Stimulated activated CD4-positive, alpha-beta T cell treated with anti-CD3 and anti-CD28 coated beads, Interleukin-4, amount 100 ng/mL, for 24 hours (primary cell): ENCODE results near the gene PGAM5.
"Not testable (repeated sequence)": the region's sequence is repeated elsewhere in the genome, so short reads cannot be mapped to it uniquely, and the experiment has no call there.

Source experiments
- DNase-seq: peaks from one replicate; pipeline ENCODE4 v3.0.0-alpha.2; 2020

Gene PGAM5

GRCh38 chr12:132690112-132690511, 20.5 kb upstream of the PGAM5 start:
- no peak for DNase-seq

DNA sequence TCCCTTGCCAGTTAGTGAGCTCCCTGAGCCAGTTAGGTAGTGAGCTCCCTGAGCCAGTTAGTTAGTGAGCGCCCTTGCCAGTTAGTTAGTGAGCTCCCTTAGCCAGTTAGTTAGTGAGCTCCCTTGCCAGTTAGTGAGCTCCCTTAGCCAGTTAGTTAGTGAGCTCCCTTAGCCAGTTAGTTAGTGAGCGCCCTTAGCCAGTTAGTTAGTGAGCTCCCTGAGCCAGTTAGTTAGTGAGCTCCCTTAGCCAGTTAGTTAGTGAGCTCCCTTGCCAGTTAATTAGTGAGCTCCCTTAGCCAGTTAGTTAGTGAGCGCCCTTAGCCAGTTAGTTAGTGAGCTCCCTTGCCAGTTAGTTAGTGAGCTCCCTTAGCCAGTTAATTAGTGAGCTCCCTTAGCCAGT, 18.6 kb upstream of the PGAM5 start:
- not testable (repeated sequence) for DNase-seq

- DNase-seq = not testable (repeated sequence)
Observed at GRCh38 chr12:132694888-132695287, 15.8 kb upstream of the PGAM5 start.

DNA sequence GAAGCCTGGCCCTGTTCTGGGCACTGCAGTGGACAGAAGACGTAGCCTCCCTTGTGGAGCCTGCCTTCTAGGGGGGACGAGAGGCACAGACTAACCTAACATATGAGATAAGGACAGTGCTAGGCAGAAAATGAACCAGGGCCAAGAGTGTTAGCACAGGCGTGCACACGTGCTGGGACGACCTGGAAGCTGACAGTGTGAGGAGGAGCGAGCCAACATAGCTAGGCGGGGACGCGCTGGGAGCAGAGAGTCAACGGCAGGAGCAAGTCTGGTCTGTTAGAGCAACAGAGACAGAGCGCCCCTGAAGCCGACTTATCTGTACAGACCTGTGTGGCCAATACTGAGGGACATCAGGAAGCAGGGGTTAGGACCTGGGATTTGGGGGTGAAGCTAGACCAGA, 15.2 kb upstream of the PGAM5 start:
- DNase-seq = no peak

GRCh38 chr12:132698341-132698740, 12.3 kb upstream of the PGAM5 start:
- no peak for DNase-seq

- no peak for DNase-seq
Observed at GRCh38 chr12:132700212-132700822, 10.3 kb upstream of the PGAM5 start.

DNA sequence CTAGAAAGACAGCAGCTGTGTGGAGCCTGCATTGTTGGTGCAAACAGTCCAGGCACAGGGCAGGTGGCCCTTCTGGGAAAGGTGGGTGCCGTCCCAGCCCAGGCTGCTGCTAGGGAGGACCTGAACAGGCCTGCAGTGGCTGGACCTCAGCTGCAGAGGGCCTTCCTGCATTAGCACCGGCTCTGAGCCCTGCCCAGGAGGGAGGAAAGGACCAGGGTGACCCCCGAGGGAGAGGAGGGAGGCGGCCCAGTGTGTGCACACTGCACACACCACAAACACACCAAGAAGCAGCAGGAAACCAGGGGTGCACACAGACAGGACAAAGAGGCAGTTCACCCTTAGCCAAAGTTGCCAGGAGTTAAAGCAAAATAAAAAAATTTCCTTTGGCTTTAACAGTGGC, 8.0 kb upstream of the PGAM5 start:
- no peak for DNase-seq

GRCh38 chr12:132703641-132704040, 7.0 kb upstream of the PGAM5 start:
- no peak for DNase-seq

GRCh38 chr12:132707241-132707640, 3.4 kb upstream of the PGAM5 start:
- no peak for DNase-seq

DNA sequence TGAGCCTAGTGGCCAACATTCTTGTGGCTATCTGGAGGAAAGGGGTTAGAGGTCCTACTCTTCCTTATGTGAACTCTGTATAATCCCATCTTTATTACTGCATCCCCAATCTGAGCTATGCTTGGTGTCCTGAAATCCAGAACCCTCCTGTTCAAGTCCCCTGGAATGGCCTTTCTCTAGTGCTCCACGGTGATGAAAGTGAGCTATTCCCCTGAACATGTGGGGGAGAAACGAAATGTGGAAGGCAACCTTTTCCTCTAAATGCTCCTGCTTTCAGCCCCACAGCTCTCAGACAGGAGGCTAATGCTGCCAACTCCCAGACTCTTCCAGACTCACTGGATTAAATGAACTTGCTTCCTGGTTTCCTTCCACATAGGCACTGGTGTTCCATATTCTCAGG, 2.5 kb upstream of the PGAM5 start:
- no peak for DNase-seq

GRCh38 chr12:132710043-132710404, 618 bp upstream of the PGAM5 start:
- DNase-seq = no peak

DNA sequence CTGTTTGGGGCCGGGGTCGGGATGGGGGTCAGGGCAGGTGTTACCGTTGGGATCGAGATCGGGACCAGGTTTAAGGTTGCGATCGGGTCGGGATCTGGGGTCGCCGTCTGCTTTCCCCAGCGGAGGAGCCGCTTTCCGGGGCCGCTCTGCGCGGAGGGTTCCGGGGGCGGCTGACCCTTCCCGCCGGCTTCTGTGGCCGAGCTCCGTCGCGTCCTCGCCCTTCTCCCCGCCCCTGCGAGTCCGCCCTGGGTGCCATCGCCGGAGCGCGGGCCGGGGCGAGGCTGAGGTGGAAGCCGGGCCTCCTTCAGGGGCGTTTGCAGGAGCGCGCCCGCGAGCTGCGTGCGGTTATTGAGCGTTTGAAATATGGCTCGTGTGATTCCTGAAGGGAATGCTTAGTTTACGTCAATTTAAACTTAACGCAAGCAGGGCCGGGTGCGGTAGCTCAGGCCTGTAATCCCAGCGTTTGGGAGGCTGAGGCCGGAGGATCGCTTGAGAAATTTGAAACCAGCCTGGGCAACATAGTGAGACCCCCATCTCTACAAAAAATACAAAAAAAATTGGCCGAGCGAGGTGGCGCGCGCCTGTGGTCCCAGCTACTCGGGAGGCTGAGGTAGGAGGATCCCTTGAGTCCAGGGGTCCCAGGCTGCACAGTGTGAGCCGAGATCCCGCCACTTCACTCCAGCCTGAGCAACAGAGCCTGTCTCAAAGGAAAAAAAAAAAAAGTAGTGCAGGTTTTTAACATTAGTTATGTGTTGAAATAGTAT, 620 bp downstream of the PGAM5 start:
- peak; percentile 30 for DNase-seq

DNA sequence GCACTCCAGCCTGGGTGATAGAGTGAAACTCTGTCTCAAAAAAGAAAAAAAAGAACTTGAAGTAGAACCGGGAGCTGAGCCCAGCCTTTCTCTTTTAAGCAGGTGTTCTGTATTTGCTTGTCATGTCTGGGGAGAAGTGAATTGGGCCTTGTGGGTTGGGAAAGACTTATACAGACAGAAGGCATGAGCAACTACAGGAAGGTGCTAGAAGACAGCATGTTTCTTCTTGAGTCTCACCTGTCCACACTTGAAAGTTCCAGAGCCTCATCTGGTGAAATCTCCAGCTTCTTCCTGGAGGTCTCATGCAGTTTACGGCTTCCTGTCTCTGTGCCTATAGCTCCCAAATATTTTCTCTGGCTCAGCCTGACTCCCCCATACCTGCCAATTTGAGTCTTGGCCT, 2.5 kb downstream of the PGAM5 start:
- no peak for DNase-seq

GRCh38 chr12:132715874-132716273, 5.2 kb downstream of the PGAM5 start:
- no peak for DNase-seq

DNA sequence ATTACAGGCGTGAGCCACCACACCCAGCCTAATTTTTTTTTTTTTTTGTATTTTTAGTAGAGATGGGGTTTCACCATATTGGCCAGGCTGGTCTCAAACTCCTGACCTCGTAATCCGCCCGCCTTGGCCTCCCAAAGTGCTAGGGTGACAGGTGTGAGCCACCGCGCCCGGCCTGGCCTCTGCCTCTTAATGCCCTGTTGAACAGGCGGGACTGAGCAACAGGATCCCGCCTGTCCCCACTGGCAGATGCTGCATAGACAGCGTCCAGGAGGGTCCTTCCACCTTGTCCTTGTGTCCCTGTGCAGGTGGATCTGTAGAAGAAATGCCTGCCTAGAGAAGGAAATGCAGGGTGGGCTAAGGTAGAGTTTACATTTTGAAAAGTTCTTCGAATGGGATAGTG, 5.7 kb downstream of the PGAM5 start:
- DNase-seq = no peak

DNA sequence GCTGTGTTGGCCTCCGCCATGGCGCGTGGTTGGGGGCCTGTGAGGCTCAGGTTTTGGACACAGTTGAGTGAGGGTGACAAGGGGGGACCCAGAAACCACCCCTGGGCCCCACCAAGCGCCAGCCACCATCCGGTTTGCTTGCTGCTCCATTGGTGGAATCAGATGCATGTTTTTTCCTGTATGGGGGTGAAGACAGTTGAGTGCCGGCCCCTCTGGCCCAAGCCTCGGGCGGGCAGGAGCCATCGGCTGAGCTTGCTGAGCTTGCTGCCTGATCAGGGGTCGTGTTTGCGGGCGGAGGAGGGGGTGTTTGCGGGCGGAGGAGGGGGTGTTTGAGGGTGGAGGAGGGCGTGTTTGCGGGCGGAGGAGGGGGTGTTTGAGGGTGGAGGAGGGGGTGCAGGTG, 6.4 kb downstream of the PGAM5 start:
- no peak for DNase-seq

- DNase-seq = no peak
Observed at GRCh38 chr12:132717531-132718387, 7.1 kb downstream of the PGAM5 start.

DNA sequence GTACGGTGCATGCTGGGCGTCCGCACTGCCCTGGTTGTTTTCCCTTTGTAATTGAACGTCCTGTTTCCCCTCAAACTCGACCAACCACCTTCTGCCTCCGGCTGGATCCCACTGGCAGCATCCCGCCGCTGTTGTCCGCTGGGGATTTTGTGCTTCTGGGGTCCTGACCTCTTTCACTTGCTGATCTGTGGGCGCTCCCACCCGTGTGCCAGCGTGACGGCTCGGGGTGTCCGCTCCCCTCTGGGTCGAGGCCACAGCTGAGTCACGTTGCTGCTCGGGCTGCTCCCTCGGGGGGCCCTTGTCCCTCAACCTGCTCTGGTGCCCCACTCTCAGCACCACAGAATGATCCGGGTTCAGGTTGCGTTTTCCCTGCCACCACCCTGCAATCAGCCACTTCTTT, 8.0 kb downstream of the PGAM5 start:
- no peak for DNase-seq

- no peak for DNase-seq
Observed at GRCh38 chr12:132719141-132719953, 8.7 kb downstream of the PGAM5 start.

DNA sequence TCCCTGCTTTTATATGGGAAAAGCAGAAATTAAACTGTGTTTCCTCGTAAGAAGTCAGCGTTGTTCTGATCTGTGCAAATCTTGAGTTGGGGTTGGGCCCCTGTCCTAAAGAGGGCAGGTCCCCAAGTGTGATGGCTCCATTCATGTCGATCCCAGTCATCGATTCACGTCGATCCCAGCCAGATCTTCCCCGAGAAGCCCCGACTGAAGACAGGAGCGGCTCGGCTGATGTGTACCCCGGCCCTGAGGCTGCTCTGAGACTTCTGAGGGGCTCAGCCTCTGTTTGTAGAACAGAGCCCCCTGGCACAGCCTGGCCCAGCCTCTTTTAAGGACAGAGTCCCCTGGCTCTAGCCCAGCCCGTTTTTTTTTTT, 9.3 kb downstream of the PGAM5 start:
- no peak for DNase-seq

DNA sequence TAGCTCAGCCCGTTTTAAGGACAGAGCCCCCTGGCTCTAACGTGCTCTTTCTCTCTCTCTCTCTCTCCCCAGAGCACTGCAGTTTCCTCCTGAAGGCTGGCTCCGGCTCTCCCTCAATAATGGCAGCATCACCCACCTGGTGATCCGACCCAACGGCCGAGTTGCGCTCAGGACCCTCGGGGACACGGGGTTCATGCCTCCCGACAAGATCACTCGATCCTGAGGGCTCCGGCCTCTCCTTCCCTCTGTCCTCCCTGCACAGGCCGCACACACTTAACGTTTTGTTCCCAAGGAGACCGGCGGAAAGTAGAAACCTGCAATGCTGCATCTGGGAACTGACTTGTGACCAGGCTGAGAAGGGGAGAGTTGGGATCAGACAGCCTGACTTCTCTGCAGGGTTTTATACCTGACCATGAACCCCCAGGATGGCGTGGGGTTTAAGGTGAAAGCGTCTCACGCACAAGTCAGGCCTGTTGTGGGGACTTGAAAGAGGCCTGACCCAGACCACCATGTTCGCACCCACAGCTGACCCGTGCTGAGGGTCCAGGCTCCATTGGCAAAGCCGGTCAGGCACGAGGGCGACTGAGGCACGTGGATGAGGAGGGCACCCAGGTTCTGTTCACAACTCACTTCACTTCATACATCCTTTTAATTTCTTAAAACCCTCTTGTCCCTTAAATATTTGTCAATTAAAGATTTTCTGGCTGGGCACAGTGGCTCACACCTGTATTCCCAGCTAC, 10.1 kb downstream of the PGAM5 start:
- no peak for DNase-seq

DNA sequence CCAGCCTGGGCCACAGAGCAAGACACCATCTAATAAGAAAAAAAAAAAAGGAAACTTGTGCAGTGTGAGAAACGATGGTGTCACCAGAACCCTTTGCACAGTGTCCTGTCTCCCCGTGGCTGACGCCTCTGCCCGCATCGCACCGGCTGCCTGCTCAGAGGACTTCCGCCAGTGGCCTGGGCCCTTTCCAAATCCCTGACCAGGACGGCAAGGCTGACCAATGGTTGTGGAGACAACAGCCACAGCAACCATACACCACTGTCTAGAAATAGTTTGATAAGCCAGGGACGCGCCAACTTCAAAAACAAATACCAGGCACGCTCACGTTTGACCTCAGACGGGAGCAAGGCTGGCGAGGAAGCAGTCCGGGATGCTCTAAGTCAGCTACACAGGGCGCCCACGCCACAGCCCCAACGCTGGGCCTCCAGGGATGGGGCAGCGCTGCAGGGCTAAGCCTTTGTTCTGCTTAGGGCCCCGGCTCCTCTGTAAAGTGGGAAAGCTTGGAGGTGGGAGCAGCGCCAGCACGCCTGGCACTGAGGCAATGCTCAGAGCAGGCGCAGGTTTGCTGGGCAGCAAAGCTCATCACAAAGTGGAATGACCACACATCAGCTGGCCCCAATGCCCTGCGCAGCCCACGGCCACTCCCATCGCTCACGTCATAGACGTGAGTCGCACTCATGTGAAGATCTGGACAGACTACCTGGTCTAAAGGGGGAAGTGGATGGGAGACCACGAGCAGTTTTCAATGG, 12.5 kb downstream of the PGAM5 start:
- no peak for DNase-seq
